IMR-90 (cell line): ENCODE measurements around the gene PDS5A. TPM values are rescaled to one million over a fixed set of nuclear protein-coding genes. Genes with fewer than 3 reads are reported as not detected.

Experiments used
- ATAC-seq: fragments of 200-7000 bp; cut with Tn5 transposase; 2 replicates; pipeline ENCODE4 v1.9.1; 2020; ENCODE audit warnings: low read depth, mild to moderate bottlenecking, moderate library complexity
- BruUV-seq: library from RNA; stranded (reverse); fragments of 400-500 nt; replicated peaks from 2 replicates; lab custom pipeline; 2021; lab: Mats Ljungman, UMichigan
- CTCF ChIA-PET: fragments of 300-600 bp; formaldehyde crosslinking; extraction: SDS; loops from one replicate; lab custom pipeline; 2021; ENCODE audit warnings: antibody characterized with exemption; lab: Yijun Ruan, JAX
- POLR2A ChIA-PET: fragments of 300-600 bp; sonication (Branson Sonifier 250); formaldehyde crosslinking; loops from one replicate; lab custom pipeline; 2022; ENCODE audit warnings: antibody characterized with exemption; ENCODE audit not compliant: unreplicated experiment; lab: Charles Lee
- DNase-seq: peaks from one replicate; pipeline ENCODE4 v3.0.0; 2013
- H2AFZ ChIP-seq: replicated peaks from 2 replicates; pipeline ENCODE3; 2013; ENCODE audit warnings: low read length, mild to moderate bottlenecking; ENCODE audit not compliant: poor library complexity
- H2AK5ac ChIP-seq: 2 replicates; pipeline ENCODE4 v1.6.1; 2013; ENCODE audit warnings: low read depth, low read length, inconsistent platforms
- H2AK9ac ChIP-seq: replicated peaks from 2 replicates; pipeline ENCODE3; 2013; ENCODE audit warnings: mild to moderate bottlenecking, low read depth, low read length, moderate library complexity; ENCODE audit not compliant: poor library complexity
- H2BK120ac ChIP-seq: 2 replicates; pipeline ENCODE4 v1.6.1; 2013; ENCODE audit warnings: low read depth, low read length, inconsistent platforms
- H2BK15ac ChIP-seq: 3 replicates; pipeline ENCODE4 v1.6.1; 2013; ENCODE audit warnings: low read depth, low read length, inconsistent platforms
- H2BK20ac ChIP-seq: 2 replicates; pipeline ENCODE4 v1.6.1; 2013; ENCODE audit warnings: low read depth, mild to moderate bottlenecking, inconsistent platforms, low read length, moderate library complexity
- H2BK5ac ChIP-seq: 2 replicates; pipeline ENCODE4 v1.6.1; 2013; ENCODE audit warnings: mild to moderate bottlenecking, low read depth, low read length, inconsistent platforms; ENCODE audit not compliant: poor library complexity, severe bottlenecking
- H3K14ac ChIP-seq: replicated peaks from 2 replicates; pipeline ENCODE4 v1.6.1; 2013; ENCODE audit warnings: low read depth, low read length, inconsistent platforms
- H3K18ac ChIP-seq: 2 replicates; pipeline ENCODE4 v1.6.1; 2013; ENCODE audit warnings: low read depth, low read length, control low read depth
- H3K23ac ChIP-seq: 2 replicates; pipeline ENCODE4 v1.6.1; 2013; ENCODE audit warnings: low read depth, low read length, inconsistent platforms
- H3K27ac ChIP-seq: 2 replicates; pipeline ENCODE4 v1.5.1; 2013; ENCODE audit warnings: mild to moderate bottlenecking, control low read depth, low read length; ENCODE audit not compliant: insufficient read depth
- H3K27me3 ChIP-seq: 2 replicates; pipeline ENCODE4 v1.6.1; 2013; ENCODE audit warnings: low read length; ENCODE audit not compliant: control insufficient read depth, insufficient read depth
- H3K36me3 ChIP-seq: 2 replicates; pipeline ENCODE4 v1.6.1; 2013; ENCODE audit warnings: low read length, mixed read lengths; ENCODE audit not compliant: control insufficient read depth, insufficient read depth
- H3K4ac ChIP-seq: 2 replicates; pipeline ENCODE4 v1.6.1; 2013; ENCODE audit warnings: low read depth, low read length, inconsistent platforms
- H3K4me1 ChIP-seq: 2 replicates; pipeline ENCODE4 v1.6.1; 2013; ENCODE audit warnings: low read length, mixed read lengths; ENCODE audit not compliant: control insufficient read depth, insufficient read depth
- H3K4me2 ChIP-seq: 2 replicates; pipeline ENCODE4 v1.6.1; 2013; ENCODE audit warnings: low read depth, mild to moderate bottlenecking, control low read depth, low read length, moderate library complexity
- H3K4me3 ChIP-seq: 2 replicates; pipeline ENCODE4 v1.5.1; 2013; ENCODE audit warnings: low read depth, mild to moderate bottlenecking, control low read depth, low read length, moderate library complexity; ENCODE audit not compliant: insufficient read depth
- H3K56ac ChIP-seq: 2 replicates; pipeline ENCODE4 v1.6.1; 2013; ENCODE audit warnings: low read length, inconsistent platforms; ENCODE audit not compliant: insufficient read depth; ENCODE audit errors: extremely low read depth
- H3K79me1 ChIP-seq, 2 experiments: 2 replicates each; pipeline ENCODE4 v1.6.1; 2013; ENCODE audit warnings: low read length in 2 of 2, inconsistent platforms in 1 of 2, low read depth in 1 of 2
- H3K9ac ChIP-seq: 2 replicates; pipeline ENCODE4 v1.6.1; 2013; ENCODE audit warnings: low read depth, low read length, control low read depth
- H3K9me1 ChIP-seq: 2 replicates; pipeline ENCODE4 v1.6.1; 2013; ENCODE audit warnings: low read length, inconsistent platforms; ENCODE audit not compliant: insufficient read depth
- H3K9me3 ChIP-seq: 2 replicates; pipeline ENCODE4 v1.6.1; 2013; ENCODE audit warnings: low read length; ENCODE audit not compliant: control insufficient read depth, insufficient read depth
- H4K20me1 ChIP-seq: 2 replicates; pipeline ENCODE4 v1.6.1; 2013; ENCODE audit warnings: low read length, inconsistent platforms; ENCODE audit not compliant: insufficient read depth
- H4K5ac ChIP-seq: 2 replicates; pipeline ENCODE4 v1.6.1; 2013; ENCODE audit warnings: mild to moderate bottlenecking, low read depth, low read length, control low read depth
- H4K8ac ChIP-seq, 2 experiments: 2 replicates each; pipeline ENCODE4 v1.6.1; 2013; ENCODE audit warnings: low read depth in 2 of 2, low read length in 2 of 2, control low read depth in 1 of 2, inconsistent platforms in 1 of 2
- H4K91ac ChIP-seq: 2 replicates; pipeline ENCODE4 v1.6.1; 2013; ENCODE audit warnings: low read depth, low read length, inconsistent platforms; ENCODE audit not compliant: insufficient read depth
- CTCF ChIP-seq: conservative IDR thresholded peaks from 2 replicates; pipeline ENCODE4 v1.5.1; 2012; ENCODE audit warnings: mild to moderate bottlenecking, low read depth, low read length, improper control_type of control experiment
- MAFK ChIP-seq: IDR thresholded peaks from 2 replicates; pipeline ENCODE4 v1.6.1; 2012; ENCODE audit warnings: low read depth, low read length, improper control_type of control experiment
- MAZ ChIP-seq: IDR thresholded peaks from 2 replicates; pipeline ENCODE4 v1.6.1; 2012; ENCODE audit warnings: low read depth, mild to moderate bottlenecking, low read length, improper control_type of control experiment, moderate library complexity, borderline replicate concordance
- MXI1 ChIP-seq: IDR thresholded peaks from 2 replicates; pipeline ENCODE4 v1.6.1; 2012; ENCODE audit warnings: low read depth, mild to moderate bottlenecking, low read length, moderate library complexity, borderline replicate concordance
- POLR2A ChIP-seq: IDR thresholded peaks from 2 replicates; pipeline ENCODE4 v1.6.1; 2012; ENCODE audit warnings: mild to moderate bottlenecking, low read depth, low read length
- SMC3 ChIP-seq: fragments of 150-350 bp; IDR thresholded peaks from 2 replicates; pipeline ENCODE4 v1.6.1; 2016; ENCODE audit warnings: low read depth, mild to moderate bottlenecking, antibody characterized with exemption, low read length, moderate library complexity
- USF2 ChIP-seq: fragments of 150-350 bp; IDR thresholded peaks from 2 replicates; pipeline ENCODE4 v1.6.1; 2017; ENCODE audit warnings: mild to moderate bottlenecking, antibody characterized with exemption, low read length, low read depth
- WGBS, 2 experiments: methylation state at CpG; one replicate each; pipeline versions ENCODE4 v1.1.5 to v1.1.7; 2013; ENCODE audit warnings: missing lambda C conversion rate in 2 of 2; ENCODE audit not compliant: insufficient read length in 1 of 2; ENCODE audit errors: extremely low coverage in 2 of 2; 5-methylcytosine and 5-hydroxymethylcytosine counted together
- dilution Hi-C: fragments of 300-500 bp; cut with HindIII; formaldehyde crosslinking; loops from one replicate; pipeline ENCODE4 v1.14.3; 2018; ENCODE audit warnings: low sequenced_read_pairs; ENCODE audit not compliant: unreplicated experiment
- in situ Hi-C: fragments of 300-500 bp; cut with MboI; formaldehyde crosslinking; loops from 3 replicates; pipeline ENCODE4 v1.14.3; 2019; ENCODE audit warnings: low sequenced_read_pairs, inconsistent platforms, mixed read lengths
- intact Hi-C: fragments of 100-400 bp; cut with micrococcal nuclease; formaldehyde crosslinking; loops from 2 replicates; pipeline ENCODE4 v1.10.0; 2022
- polyA plus RNA-seq, 3 experiments: library from polyadenylated mRNA; depleted of rRNA; stranded (reverse); fragments of >200 nt; gene quantifications; 2 replicates each; pipeline ENCODE4 v1.2.3, GENCODE V29; 2012; ENCODE audit warnings: low replicate concordance in 1 of 3
- total RNA-seq: library from RNA; depleted of rRNA; stranded (reverse); fragments of >200 nt; gene quantifications from 2 replicates; pipeline ENCODE4 v1.2.3, GENCODE V29; 2012

Gene PDS5A
- total and polyA plus RNA-seq, 2 of the 4 experiments (the other 2 are of a cell fraction), result 16.3 to 33.5 TPM

GRCh38 chr4:40000711-40001110 lies 23.0 kb upstream of the PDS5A start:
- no peak overlapping the region for H2AFZ ChIP-seq
- POLR2A ChIA-PET, result interaction anchor here (0.6 kb wide), 1 partner anchor 535 kb away, joined by 4 read pairs; no protein-coding TSS in a partner anchor
- no peak overlapping the region for H2BK120ac ChIP-seq
- intact Hi-C loops, result no loop called here
- H2BK5ac ChIP-seq, result no peak overlapping the region
- H3K79me1 ChIP-seq, result no peaks in the 10 kb centered on the region
- no peak overlapping the region for H2BK15ac ChIP-seq
- no CpG with 5 or more reads among the region's 6 CpGs for WGBS, 2 experiments
- in situ Hi-C loops, result no loop called here
- no peak overlapping the region for H3K4ac ChIP-seq
- no peak overlapping the region for H4K8ac ChIP-seq
- no peaks in the 10 kb centered on the region for H3K36me3 ChIP-seq
- H3K9me3 ChIP-seq, result no peaks in the 10 kb centered on the region
- DNase-seq, result no peak
- no peak for TF ChIP-seq CTCF
- TF ChIP-seq MXI1, result no peak
- no peak for TF ChIP-seq USF2
- no peak for TF ChIP-seq MAZ
- no peak for TF ChIP-seq MAFK
- no peak for TF ChIP-seq POLR2A
- no peak for TF ChIP-seq SMC3
- ATAC-seq, result no peak
- CTCF ChIA-PET, result no interaction called here
- no peak overlapping the region for H3K9ac ChIP-seq
- no peak overlapping the region for H4K5ac ChIP-seq
- H3K27me3 ChIP-seq, result no peaks in the 10 kb centered on the region
- no peak overlapping the region for H2AK9ac ChIP-seq
- no peak overlapping the region for H3K23ac ChIP-seq
- H2AK5ac ChIP-seq, result no peak overlapping the region
- BruUV-seq, result no TSS peak
- H3K56ac ChIP-seq, result no peak overlapping the region
- no peaks in the 10 kb centered on the region for H4K20me1 ChIP-seq
- no peak overlapping the region for H3K18ac ChIP-seq
- H3K4me3 ChIP-seq, result no peak overlapping the region
- H3K9me1 ChIP-seq, result no peaks in the 10 kb centered on the region
- dilution Hi-C loops, result no loop called here
- no peak overlapping the region for H2BK20ac ChIP-seq
- H3K4me1 ChIP-seq, result no peaks in the 10 kb centered on the region
- H3K27ac ChIP-seq, result no peak overlapping the region
- no peak overlapping the region for H3K14ac ChIP-seq
- H4K91ac ChIP-seq, result no peak overlapping the region
- H3K4me2 ChIP-seq, result no peak overlapping the region
